ENCODE measurements around the gene KCNIP1. TPM values are rescaled to one million over a fixed set of nuclear protein-coding genes. Genes with fewer than 3 reads are reported as not detected.

KCNIP1 gene
- total and polyA plus RNA-seq, 2 of the 8 experiments (the other 6 are each of a cell fraction or from before 2014, with no cell fraction given), result 0.52 to 0.83 TPM

GRCh38 chr5:170582644-170583330, 79.0 kb downstream of the KCNIP1 start:
- H3K4me1 ChIP-seq (replicated peaks in 1 of 4; ENCODE audit: control insufficient read depth in 3 of 4, insufficient read depth in 4 of 4, low read length in 3 of 4), result no peaks in the 10 kb centered on the region; a peak in 1 of 7 replicates
- FAIRE-seq, result no peak
- TF ChIP-seq SIX5 (IDR thresholded peaks at IDR 0.05; ENCODE audit: low read depth, low read length), result no peak
- no peak for TF ChIP-seq RAD21 (IDR thresholded peaks at IDR 0.05 in 1 of 2, conservative IDR thresholded peaks at IDR 0.05 in 1 of 2; ENCODE audit: low read depth in 2 of 2, low read length in 2 of 2)
- no peak for TF ChIP-seq TBP (IDR thresholded peaks at IDR 0.05; ENCODE audit: low read depth, low read length)
- no peak for TF ChIP-seq GTF2F1 (IDR thresholded peaks at IDR 0.05; ENCODE audit: borderline replicate concordance, low read depth, low read length)
- TF ChIP-seq SP4 (IDR thresholded peaks at IDR 0.05; ENCODE audit: low read length), result no peak
- TF ChIP-seq TCF12 (IDR thresholded peaks at IDR 0.05; ENCODE audit: low read depth, low read length), result no peak
- no peak for TF ChIP-seq FOSL1 (IDR thresholded peaks at IDR 0.05; ENCODE audit: insufficient read depth, low read depth, low read length)
- TF ChIP-seq USF2 (IDR thresholded peaks at IDR 0.05; ENCODE audit: low read length), result no peak
- TF ChIP-seq KDM1A (IDR thresholded peaks at IDR 0.05; ENCODE audit: borderline replicate concordance, low read length), result no peak
- no peak for TF ChIP-seq TAF1 (IDR thresholded peaks at IDR 0.05; ENCODE audit: low read depth, low read length)
- no peak for TF ChIP-seq CTBP2 (IDR thresholded peaks at IDR 0.05; ENCODE audit: borderline replicate concordance, insufficient read depth, insufficient read length, low read length)

More at GRCh38 chr5:170582644-170583330, 79.0 kb downstream of the KCNIP1 start:
- no peak overlapping the region for H4K8ac ChIP-seq (ENCODE audit: extremely low read depth, insufficient read depth, low read length)
- H3K79me1 ChIP-seq (ENCODE audit: low read depth, low read length), result no peaks in the 10 kb centered on the region
- H2AFZ ChIP-seq (ENCODE audit: low read length), result no peak overlapping the region
- no peak overlapping the region for H3K56ac ChIP-seq (replicated peaks; ENCODE audit: insufficient read length, low read depth, low read length)
- 80% methylated on average over 6 of the region's 6 CpGs; no CpG with 5 or more reads in 1 of the 2 experiments for WGBS, 2 experiments (ENCODE audit: extremely low coverage in 1 of 2, insufficient coverage in 1 of 2, insufficient read length in 1 of 2, insufficient replicate concordance in 2 of 2, low coverage in 1 of 2, low lambda C conversion rate in 2 of 2, missing lambda C conversion rate in 1 of 2)
- H3K36me3 ChIP-seq (ENCODE audit: control insufficient read depth in 2 of 4, insufficient read depth in 4 of 4, low read length in 3 of 4), result no peaks in the 10 kb centered on the region
- H3K9ac ChIP-seq (replicated peaks in 1 of 4; ENCODE audit: extremely low read depth in 1 of 4, low read depth in 3 of 4, low read length in 3 of 4), result no peak overlapping the region
- H2AK5ac ChIP-seq (ENCODE audit: low read depth, low read length), result no peak overlapping the region
- H3K27me3 ChIP-seq (replicated peaks in 1 of 4; ENCODE audit: control insufficient read depth in 3 of 4, extremely low read depth in 1 of 4, insufficient read depth in 3 of 4, low read length in 3 of 4), result no peaks in the 10 kb centered on the region
- H2BK20ac ChIP-seq (ENCODE audit: low read length), result no peak overlapping the region
- POLR2A ChIA-PET (ENCODE audit: partially characterized antibody), result no interaction called here
- no peak overlapping the region for H3K23ac ChIP-seq (ENCODE audit: insufficient read length)
- H4K91ac ChIP-seq (replicated peaks; ENCODE audit: insufficient read length, low read length), result no peak overlapping the region
- no peaks in the 10 kb centered on the region for H4K20me1 ChIP-seq (replicated peaks in 1 of 2; ENCODE audit: control insufficient read depth in 1 of 2, insufficient read depth in 2 of 2, low read length in 2 of 2)
- no peak overlapping the region for H3K4me2 ChIP-seq (ENCODE audit: insufficient read depth in 1 of 2, low read depth in 2 of 2, low read length in 2 of 2)
- H3K18ac ChIP-seq (ENCODE audit: extremely low read depth, low read length), result no peak overlapping the region
- H3K23me2 ChIP-seq (ENCODE audit: low read depth, low read length), result no peaks in the 10 kb centered on the region
- no peak overlapping the region for H3K4me3 ChIP-seq (ENCODE audit: extremely low read depth in 1 of 4, insufficient read depth in 2 of 4, low read depth in 3 of 4, low read length in 4 of 4)
- no peaks in the 10 kb centered on the region for H3K79me2 ChIP-seq (ENCODE audit: control insufficient read depth in 1 of 2, insufficient read depth in 2 of 2, low read length in 2 of 2)
- no peak overlapping the region for H2BK15ac ChIP-seq (ENCODE audit: low read length)
- no peak overlapping the region for H2BK12ac ChIP-seq (ENCODE audit: low read depth, low read length)
- no peak overlapping the region for H2BK120ac ChIP-seq (replicated peaks; ENCODE audit: low read depth, low read length)
- no peak overlapping the region for H3K4ac ChIP-seq (replicated peaks; ENCODE audit: insufficient read length, low read depth, low read length)
- no peak overlapping the region for H2BK5ac ChIP-seq (ENCODE audit: low read depth, low read length)
- no peak for DNase-seq (ENCODE audit: low read depth in 1 of 2, low spot score in 2 of 2)
- no peak overlapping the region for H4K5ac ChIP-seq (ENCODE audit: insufficient read length, low read depth, low read length)
- no peaks in the 10 kb centered on the region for H3K9me3 ChIP-seq (ENCODE audit: insufficient read depth in 2 of 2, low read depth in 1 of 2, low read length in 1 of 2)
- H3K14ac ChIP-seq (ENCODE audit: insufficient read length), result no peak overlapping the region
- CTCF ChIA-PET (ENCODE audit: partially characterized antibody), result interaction anchor here (0.7 to 1.8 kb wide), 5 partner anchors 9 to 37 kb away, joined by 3 to 4 read pairs (median 3); no protein-coding TSS in a partner anchor
- H3K27ac ChIP-seq (ENCODE audit: low read depth, low read length), result no peak overlapping the region

All from H1 (cell line).